Sciatic nerve (tissue), 2 donors: ENCODE results near the gene GJB4. TPM values are rescaled to one million over a fixed set of nuclear protein-coding genes. Genes with fewer than 3 reads are reported as not detected.

Experiments
- ATAC-seq: fragments of 200-7000 bp; cut with Tn5 transposase; one replicate; pipeline ENCODE4 v1.9.1; 2020; ENCODE audit warnings: mild to moderate bottlenecking, moderate library complexity
- DNase-seq: peaks from one replicate; pipeline ENCODE4 v3.0.0-alpha.2; 2020; ENCODE audit warnings: low spot score
- intact Hi-C: fragments of 100-400 bp; cut with DNase I; formaldehyde crosslinking; loops from one replicate; pipeline ENCODE4 v1.14.2; 2022
- total RNA-seq: library from RNA; stranded (reverse); fragmentation: NEBNext Ultra II Directional; extraction: Animal tissue kit (Norgen Biotek cat#: 25700); gene quantifications from one replicate; pipeline ENCODE4 v1.2.1, GENCODE V29; 2021
- donor health status: DM: no; HTN: no; CAD: no.
- donor health status: DM: no; HTN: no; CAD: no.

The GJB4 gene
- total RNA-seq, 1 donor from 2014 or later, result not detected

DNA sequence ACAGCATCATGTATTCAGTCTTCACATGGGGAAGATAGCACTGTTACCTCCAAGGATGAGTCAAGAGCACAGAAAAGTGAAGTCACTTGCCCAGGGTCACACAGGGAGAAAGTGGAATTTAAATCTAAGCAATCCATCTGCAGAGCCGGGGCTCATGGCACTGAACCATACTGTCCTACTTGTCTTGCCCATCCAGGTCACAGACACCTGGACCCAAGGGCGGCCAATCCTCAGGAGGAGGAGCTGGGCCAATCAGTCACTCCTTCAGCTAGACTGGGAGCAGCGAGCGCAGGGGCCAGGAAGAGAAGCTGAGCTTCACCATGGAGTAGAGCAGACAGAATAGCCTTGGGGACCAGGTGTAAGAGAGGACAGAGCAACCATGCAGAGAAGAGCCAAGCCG lies 13.9 kb upstream of the GJB4 start:
- DNase-seq (no peak), ATAC-seq (no peak)
- intact Hi-C loops, result no loop called here

GRCh38 chr1:34746101-34746500 lies 13.4 kb upstream of the GJB4 start:
- DNase-seq (no peak), ATAC-seq (no peak)
- intact Hi-C loops, result no loop called here

GRCh38 chr1:34746785-34747637 lies 12.5 kb upstream of the GJB4 start:
- ATAC-seq (no peak), DNase-seq (no peak)
- intact Hi-C loops, result no loop called here

DNA sequence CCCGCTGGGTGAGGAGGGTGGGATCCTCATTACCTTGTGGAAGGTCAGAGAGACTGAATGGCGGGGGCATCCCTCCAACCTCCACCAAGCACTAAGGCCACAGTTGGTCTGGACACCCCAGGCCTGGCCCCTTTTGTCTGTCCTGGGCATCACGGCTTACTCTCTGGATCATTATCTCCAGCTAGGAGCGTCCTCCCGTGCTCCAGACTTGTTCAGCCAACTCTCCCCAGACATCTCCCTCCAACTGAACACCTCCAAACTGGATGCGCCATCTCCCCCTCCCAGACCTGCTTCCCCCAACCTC lies 11.9 kb upstream of the GJB4 start:
- intact Hi-C loops, result no loop called here
- DNase-seq (no peak), ATAC-seq (no peak)

GRCh38 chr1:34749992-34750391 lies 9.5 kb upstream of the GJB4 start:
- ATAC-seq (no peak), DNase-seq (no peak)
- intact Hi-C loops, result no loop called here

DNA sequence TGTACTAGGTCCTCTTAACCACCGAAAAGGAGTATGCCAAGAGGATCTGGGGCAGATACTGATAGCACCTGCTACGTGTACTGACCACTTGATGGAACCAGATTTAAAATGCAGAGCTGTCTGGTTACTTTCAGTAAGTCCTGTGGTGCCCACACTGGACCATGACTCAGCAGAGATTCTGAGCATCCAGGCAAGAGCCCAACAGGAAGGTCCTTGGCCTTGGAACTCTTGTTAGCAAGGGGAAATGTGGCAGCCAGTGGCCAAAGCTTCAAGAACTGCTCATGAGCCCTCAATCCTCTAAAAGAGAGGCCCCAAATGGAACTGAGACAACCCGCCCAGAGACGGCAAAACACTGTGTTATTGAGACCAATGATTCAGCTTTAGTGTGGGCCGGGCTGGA lies 8.9 kb upstream of the GJB4 start:
- DNase-seq (no peak), ATAC-seq (no peak)
- intact Hi-C loops, result no loop called here

DNA sequence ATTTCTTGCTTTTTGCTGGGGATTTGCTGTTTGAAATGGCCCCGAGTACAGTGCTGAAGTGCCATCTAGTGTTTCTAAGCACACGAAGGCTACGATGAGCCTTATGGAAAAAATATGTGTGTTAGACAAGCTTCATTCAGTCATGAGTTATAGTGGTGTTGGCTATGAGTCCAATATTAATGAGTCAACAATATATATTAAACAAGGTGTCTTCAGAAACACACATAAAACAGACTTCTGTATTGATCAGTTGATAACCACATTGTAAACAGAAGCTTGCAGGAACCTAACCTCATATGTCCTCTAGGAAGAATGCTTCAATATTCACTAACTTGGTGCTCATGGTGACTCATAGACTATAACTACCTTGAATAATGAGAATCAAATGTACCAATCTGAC lies 6.4 kb upstream of the GJB4 start:
- ATAC-seq (no peak), DNase-seq (no peak)
- intact Hi-C loops, result no loop called here

- ATAC-seq (no peak), DNase-seq (no peak)
- intact Hi-C loops, result no loop called here
These were observed 4.4 kb upstream of the GJB4 start, which contains the start of gene GJB5 for GRCh38 chr1:34754964-34755637. GJB5 (plus strand) TSS chr1:34755047; CDS start chr1:34757331, 2,284 bp downstream.

DNA sequence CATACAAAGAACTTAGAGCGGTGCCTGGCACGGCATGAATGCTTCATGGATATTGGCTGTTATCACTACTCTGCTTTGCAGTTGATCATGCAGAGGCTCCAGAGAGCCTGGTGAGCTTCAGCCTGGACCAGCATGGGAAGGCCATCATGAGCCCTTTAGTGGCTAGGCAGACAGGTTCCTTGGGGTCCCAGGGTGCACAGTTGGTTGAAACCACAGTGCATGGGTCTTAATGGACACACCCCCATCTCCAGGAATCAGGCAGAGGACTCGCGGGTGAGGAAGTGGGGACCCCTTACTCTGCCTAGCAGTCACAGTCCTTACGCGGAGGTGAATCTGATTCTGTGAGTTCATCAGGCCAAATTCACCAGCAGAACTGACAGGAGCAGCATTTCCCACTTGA lies 3.6 kb upstream of the GJB4 start:
- no peak for DNase-seq
- no peak for ATAC-seq
- intact Hi-C loops, result no loop called here

GRCh38 chr1:34757386-34757785 lies 2.2 kb upstream of the GJB4 start:
- intact Hi-C loops, result no loop called here
- no peak for DNase-seq
- no peak for ATAC-seq

DNA sequence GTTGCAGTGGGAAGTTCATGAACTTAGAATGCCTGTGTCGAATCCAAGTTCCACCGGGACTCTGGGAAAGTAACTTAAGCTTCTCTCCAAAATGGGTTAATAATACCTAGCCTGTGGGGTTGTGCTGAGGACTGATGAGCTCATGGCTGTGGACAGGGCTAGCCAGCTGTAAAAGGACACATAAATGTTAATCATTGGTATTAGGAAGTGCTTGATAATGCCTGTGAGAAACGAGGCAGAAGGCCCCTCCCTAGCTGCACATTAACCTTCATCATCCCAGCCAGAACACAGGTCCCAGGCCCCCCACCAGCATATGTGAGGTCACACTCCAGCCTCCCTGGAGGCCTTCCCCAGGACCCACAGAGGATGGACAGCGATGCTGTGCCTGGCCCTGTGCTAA lies 789 bp upstream of the GJB4 start:
- no peak for DNase-seq
- intact Hi-C loops, result no loop called here
- ATAC-seq, result no peak

GRCh38 chr1:34761176-34761761 lies 1.7 kb downstream of the GJB4 start:
- no peak for DNase-seq
- ATAC-seq, result no peak
- intact Hi-C loops, result no loop called here

GRCh38 chr1:34761776-34762307 lies 2.3 kb downstream of the GJB4 start:
- no peak for ATAC-seq
- intact Hi-C loops, result no loop called here
- DNase-seq, result no peak

DNA sequence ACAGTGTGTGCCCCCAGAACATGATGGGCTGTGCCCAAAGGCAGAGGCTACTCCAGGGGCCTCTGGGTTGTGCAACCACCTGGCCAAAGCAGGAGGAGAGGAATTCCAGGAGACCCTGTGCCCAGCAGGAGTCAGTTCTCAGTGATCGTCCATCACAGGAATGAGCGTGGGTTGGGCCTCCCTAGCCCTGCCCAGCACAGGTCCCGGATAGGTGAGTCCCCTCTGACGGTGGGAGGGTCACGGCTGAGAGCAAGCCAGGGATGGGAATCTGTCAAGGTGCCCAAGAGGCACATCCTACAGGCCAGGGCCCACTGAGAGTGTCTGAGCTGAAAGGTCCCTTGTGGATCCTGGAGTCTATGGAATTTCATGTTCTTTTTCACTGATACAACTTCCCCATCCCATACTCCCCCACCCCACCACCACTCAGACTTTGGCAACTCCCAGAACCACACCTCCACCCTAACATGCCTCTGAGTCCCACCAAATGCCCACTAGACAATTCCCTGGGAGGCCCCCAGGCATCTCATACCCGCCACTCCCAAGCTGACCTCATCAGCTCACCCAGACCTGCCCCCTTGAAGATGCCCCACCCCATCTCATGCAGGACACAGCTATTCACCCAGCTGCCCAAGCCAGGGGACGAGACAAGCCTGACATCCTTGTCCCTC lies 3.1 kb downstream of the GJB4 start:
- intact Hi-C loops, result no loop called here
- no peak for ATAC-seq
- no peak for DNase-seq

GRCh38 chr1:34763142-34763781 lies 3.7 kb downstream of the GJB4 start:
- DNase-seq (no peak), ATAC-seq (no peak)
- intact Hi-C loops, result no loop called here

DNA sequence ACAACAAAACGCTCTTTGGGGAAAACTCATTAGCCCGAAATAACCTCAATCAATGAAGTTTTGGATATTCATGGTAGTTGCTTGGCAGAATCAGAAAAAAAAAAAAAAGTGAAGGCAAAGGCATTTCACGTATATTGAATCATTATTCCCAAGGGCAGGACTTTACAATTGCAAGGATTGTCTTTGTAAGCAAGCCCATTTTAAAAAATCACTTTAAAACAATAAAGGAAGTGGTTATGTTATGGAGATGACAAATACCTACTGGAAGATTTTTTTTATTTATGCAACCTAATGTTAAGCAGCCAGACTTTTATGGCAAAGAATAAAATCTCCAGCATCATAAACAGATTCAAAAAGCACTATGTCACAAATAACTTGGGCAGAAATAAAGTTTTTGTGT lies 9.3 kb downstream of the GJB4 start:
- intact Hi-C loops, result no loop called here
- ATAC-seq (no peak), DNase-seq (no peak)

GRCh38 chr1:34770891-34771504 lies 11.5 kb downstream of the GJB4 start:
- no peak for ATAC-seq
- DNase-seq, result no peak
- intact Hi-C loops, result no loop called here

DNA sequence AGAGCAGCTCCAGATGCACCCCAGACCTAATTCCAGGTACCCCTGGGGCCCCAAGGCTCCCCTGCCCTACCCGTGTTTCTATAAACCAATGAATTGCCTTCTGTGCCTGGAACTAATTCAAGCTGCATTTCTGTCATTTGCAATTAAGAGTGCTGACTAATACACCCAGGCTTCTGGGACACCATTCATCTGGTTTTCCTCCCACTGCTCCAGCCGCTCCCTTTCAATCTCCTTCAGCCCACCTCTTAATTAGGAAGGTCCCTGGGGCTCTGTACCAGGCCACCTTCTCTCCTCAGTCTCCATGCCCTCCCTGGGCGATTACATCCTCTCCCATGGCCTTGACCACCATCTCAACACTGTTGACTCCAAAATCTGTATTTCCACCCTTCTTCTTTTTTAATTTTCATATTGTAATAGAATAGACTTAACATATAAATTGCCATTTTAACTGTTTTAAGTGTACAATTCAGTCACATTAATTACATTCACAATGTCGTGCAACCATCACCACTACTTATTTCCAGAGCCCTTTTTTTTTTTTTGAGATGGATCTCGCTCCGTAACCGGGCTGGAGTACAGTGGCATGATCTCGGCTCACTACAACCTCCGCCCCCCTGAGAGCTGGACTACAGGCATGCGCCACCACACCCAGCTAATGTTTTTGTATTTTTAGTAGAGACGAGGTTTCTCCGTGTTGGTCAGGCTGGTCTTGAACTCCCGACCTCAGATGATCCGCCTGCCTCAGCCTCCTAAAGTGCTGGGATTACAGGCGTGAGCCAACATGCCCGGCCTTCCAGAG lies 12.2 kb downstream of the GJB4 start:
- intact Hi-C loops, result no loop called here
- no peak for DNase-seq
- no peak for ATAC-seq
